ENCODE data around the gene CLCN7. TPM values are rescaled to one million over a fixed set of nuclear protein-coding genes. Genes with fewer than 3 reads are reported as not detected.
A peak's percentile ranks its signal among the peaks of the same experiment; 100 is the strongest.

Gene CLCN7
- total and polyA plus RNA-seq, 2 of the 13 experiments (the other 11 are each of a cell fraction or from before 2014, with no cell fraction given): 24.6 to 25.1 TPM

DNA sequence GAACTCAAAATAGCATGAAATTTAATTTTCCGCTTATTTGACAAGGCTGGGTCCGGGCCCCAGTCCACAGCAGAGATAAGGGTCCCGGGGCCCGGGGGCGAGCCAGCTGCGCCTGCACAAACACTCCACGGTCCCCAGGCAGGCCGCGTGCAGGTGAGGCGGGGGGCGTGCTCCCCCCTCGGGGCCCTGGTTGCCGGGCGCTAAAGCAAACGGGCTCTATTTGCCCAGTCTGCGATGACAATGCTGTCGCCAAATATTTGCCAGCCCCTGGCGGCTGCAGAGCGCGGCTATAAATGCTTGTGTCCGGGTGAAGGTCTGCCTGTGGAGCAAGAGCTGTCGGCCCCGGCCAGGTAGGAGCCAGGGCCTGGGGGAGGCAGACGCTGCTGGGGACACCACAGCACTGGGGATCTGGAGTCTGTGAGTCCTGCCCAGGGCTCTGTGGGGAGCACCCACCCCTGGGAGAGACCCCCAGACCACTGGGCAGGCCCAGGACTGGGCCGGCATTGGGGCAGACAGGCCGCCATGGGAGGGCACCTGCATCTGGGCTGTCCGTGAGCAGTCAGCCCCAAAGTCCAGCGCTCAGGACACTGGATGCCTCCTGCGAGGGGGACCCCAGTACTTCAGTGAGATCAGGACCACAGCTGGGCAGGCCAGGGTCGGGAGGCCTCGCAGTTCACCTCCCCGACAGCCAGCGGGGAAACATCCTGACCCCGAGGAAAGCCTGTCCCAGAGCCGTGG, 43.9 kb downstream of the CLCN7 start, which contains the start of gene PERCC1 (continued):
- TF ChIP-seq ZNF24 (IDR thresholded peaks at IDR 0.05) (no peak), TBL1XR1 (IDR thresholded peaks at IDR 0.05; ENCODE audit: borderline replicate concordance, low read length, partially characterized antibody) (no peak), PAWR (CRISPR knock-in tag; IDR thresholded peaks at IDR 0.05; ENCODE audit: borderline replicate concordance) (no peak), ZNF101 (CRISPR knock-in tag; IDR thresholded peaks at IDR 0.05; ENCODE audit: borderline replicate concordance, low read depth) (no peak), ZNF790 (CRISPR knock-in tag; IDR thresholded peaks at IDR 0.05; ENCODE audit: borderline replicate concordance) (no peak), ZMYM4 (CRISPR knock-in tag; IDR thresholded peaks at IDR 0.05) (no peak; the same call in none of the 2 replicates), KAT2B (IDR thresholded peaks at IDR 0.05; ENCODE audit: borderline replicate concordance, low read depth, low read length) (no peak), ZSCAN20 (CRISPR knock-in tag; IDR thresholded peaks at IDR 0.05; ENCODE audit: borderline replicate concordance) (no peak), PLRG1 (conservative IDR thresholded peaks at IDR 0.05) (no peak), ZKSCAN5 (CRISPR knock-in tag; IDR thresholded peaks at IDR 0.05) (no peak), GZF1 (CRISPR knock-in tag; IDR thresholded peaks at IDR 0.05) (0 out of 2 replicates have a peak, but pooled peaks have one; percentile 25), ZSCAN21 (CRISPR knock-in tag; IDR thresholded peaks at IDR 0.05; ENCODE audit: borderline replicate concordance) (0 out of 2 replicates have a peak, but pooled peaks have one; percentile 29), HNF4G (IDR thresholded peaks at IDR 0.05; ENCODE audit: borderline replicate concordance, low read depth, low read length) (no peak), HNF4G (CRISPR knock-in tag; IDR thresholded peaks at IDR 0.05; ENCODE audit: borderline replicate concordance, low read depth) (no peak), SMAD9 (CRISPR knock-in tag; IDR thresholded peaks at IDR 0.05) (no peak), ZNF264 (CRISPR knock-in tag; IDR thresholded peaks at IDR 0.05) (no peak), ZBTB42 (CRISPR knock-in tag; IDR thresholded peaks at IDR 0.05) (no peak), YY1 (IDR thresholded peaks at IDR 0.05; ENCODE audit: insufficient read depth, insufficient replicate concordance, low read depth, low read length) (peak; percentile 35), NR3C1 (CRISPR knock-in tag; IDR thresholded peaks at IDR 0.05) (no peak), DR1 (CRISPR knock-in tag; IDR thresholded peaks at IDR 0.05) (peak; percentile 54; the same call in 1 of the 2 replicates), ZNF350 (CRISPR knock-in tag; IDR thresholded peaks at IDR 0.05; ENCODE audit: borderline replicate concordance, low read depth) (peak; percentile 62), FOSL1 (CRISPR knock-in tag; IDR thresholded peaks at IDR 0.05; ENCODE audit: borderline replicate concordance) (no peak), ZBTB21 (CRISPR knock-in tag; IDR thresholded peaks at IDR 0.05) (no peak), ZNF207 (IDR thresholded peaks at IDR 0.05; ENCODE audit: borderline replicate concordance) (no peak), ZNF547 (CRISPR knock-in tag; IDR thresholded peaks at IDR 0.05) (no peak), RFX5 (IDR thresholded peaks at IDR 0.05; ENCODE audit: low read depth, low read length) (no peak), REL (CRISPR knock-in tag; conservative IDR thresholded peaks at IDR 0.05) (no peak), MED8 (CRISPR knock-in tag; IDR thresholded peaks at IDR 0.05; ENCODE audit: insufficient replicate concordance) (no peak), PPARG (CRISPR knock-in tag; conservative IDR thresholded peaks at IDR 0.05) (peak; percentile 63; the same call in 1 of the 2 replicates)
- TF ChIP-seq, protein P1, sequence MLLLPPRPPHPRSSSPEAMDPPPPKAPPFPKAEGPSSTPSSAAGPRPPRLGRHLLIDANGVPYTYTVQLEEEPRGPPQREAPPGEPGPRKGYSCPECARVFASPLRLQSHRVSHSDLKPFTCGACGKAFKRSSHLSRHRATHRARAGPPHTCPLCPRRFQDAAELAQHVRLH (CRISPR knock-in tag; IDR thresholded peaks at IDR 0.05; ENCODE audit: borderline replicate concordance, low read depth): no peak
- TF ChIP-seq, protein P2, sequence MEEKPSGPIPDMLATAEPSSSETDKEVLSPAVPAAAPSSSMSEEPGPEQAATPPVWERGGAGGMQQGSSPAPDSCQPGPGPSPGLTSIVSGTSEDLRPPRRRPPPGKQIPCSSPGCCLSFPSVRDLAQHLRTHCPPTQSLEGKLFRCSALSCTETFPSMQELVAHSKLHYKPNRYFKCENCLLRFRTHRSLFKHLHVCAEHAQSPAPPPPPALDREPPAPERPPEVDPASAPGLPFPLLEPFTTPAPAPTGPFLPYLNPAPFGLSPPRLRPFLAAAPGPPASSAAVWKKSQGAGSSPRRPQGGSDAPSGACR (CRISPR knock-in tag; IDR thresholded peaks at IDR 0.05): no peak
